ENCODE data around the gene SYNE2. TPM values are rescaled to one million over a fixed set of nuclear protein-coding genes. Genes with fewer than 3 reads are reported as not detected.
"Not testable (repeated sequence)": the region's sequence is repeated elsewhere in the genome, so short reads cannot be mapped to it uniquely, and the experiment has no call there.

SYNE2 gene
- total RNA-seq = 13.4 and 15.8 TPM in 2 replicates

- peak; percentile 12 for TF ChIP-seq CTCF (IDR thresholded peaks at IDR 0.05; ENCODE audit: insufficient read depth, low read depth, low read length)
- DNase-seq (ENCODE audit: low read depth) = peak; percentile 70
- H3K4me3 ChIP-seq (ENCODE audit: low read depth, low read length) = peak within 1 kb of the TSS; percentile 68
Measured at GRCh38 chr14:63852817-63853731, at the start of gene SYNE2. Gene SYNE2 (plus strand): TSS chr14:63853004. CDS start chr14:63909149, 56,145 bp downstream.

GRCh38 chr14:63803221-63803791 is 49.5 kb upstream of the SYNE2 start:
- not testable (repeated sequence) for H3K4me3 ChIP-seq (ENCODE audit: low read depth, low read length); DNase-seq (ENCODE audit: low read depth)

DNA sequence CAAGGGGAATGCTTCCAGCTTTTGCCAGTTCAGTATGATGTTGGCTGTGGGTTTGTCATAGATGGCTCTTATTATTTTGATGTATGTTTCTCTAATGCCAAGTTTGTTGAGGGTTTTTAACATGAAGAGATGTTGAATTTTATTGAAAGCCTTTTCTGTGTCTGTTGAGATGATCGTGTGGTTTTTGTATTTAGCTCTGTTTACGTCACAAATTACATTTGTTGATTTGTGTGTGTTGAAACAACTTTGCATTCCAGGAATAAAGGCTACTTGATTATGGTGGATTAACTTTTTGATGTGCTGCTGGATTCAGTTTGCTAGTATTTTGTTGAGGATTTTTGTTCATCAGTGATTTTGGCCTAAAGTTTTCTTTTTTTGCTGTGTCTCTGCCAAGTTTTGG is 46.7 kb upstream of the SYNE2 start:
- peak; percentile 7 for DNase-seq (ENCODE audit: low read depth)
- not testable (repeated sequence) for H3K4me3 ChIP-seq (ENCODE audit: low read depth, low read length)

DNA sequence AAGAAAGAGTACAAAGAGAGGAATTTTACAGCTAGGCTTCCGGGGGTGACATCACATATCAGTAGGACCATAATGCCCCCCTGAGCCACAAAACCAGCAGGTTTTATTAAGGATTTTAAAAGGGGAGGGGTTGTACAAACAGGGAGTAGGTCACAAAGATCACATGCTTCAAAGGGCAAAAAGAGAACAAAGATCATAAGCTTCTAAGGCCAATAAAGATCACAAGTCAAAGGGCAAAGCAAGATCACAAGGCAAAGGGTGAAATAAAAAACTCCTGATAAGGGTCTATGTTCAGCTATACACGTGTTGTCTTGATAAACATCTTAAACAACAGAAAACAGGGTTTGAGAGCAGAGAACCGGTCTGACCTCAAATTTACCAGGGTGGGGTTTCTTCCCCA is 41.1 kb upstream of the SYNE2 start:
- H3K4me3 ChIP-seq (ENCODE audit: low read depth, low read length); DNase-seq (ENCODE audit: low read depth): not testable (repeated sequence)

DNA sequence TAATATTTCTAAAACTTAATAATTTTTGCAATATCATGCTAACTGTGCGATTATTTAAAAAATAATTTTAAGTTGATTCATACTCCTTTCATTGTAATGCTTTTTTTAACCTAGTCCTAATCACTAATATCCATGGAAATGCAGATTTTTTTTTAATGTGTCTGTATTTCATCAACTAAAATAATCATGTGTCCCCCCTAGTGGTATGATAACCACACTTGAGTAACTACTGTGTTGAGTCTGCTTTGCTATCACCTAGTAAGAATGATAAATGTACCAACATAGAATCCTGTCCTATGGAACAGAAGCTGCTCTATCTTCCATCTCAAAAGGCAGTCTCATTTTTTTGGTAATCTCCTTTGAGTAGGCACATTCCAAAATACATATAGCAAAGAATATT is 19.1 kb upstream of the SYNE2 start:
- no peak overlapping the region for H3K4me3 ChIP-seq (ENCODE audit: low read depth, low read length)
- DNase-seq (ENCODE audit: low read depth) = no peak

DNA sequence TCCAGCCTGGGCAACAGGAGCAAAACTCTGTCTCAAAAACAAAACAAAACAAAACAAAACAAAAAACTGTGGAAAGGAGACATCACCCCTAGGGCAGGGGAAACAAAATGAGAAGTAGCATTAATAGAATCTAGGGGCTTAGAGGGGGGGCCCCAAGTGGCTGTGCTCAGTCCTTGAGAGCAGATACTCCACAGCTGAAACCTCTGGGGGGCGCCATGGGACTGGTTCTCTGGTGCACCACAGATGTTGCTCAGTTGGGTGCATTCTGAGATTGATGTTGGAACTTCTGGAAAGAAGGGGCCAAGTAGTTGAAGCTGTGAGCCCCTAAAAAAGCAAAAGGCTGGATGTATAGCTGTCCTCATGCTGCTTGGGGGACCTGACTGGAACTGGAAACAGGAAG is 11.8 kb upstream of the SYNE2 start:
- TF ChIP-seq CTCF (IDR thresholded peaks at IDR 0.05; ENCODE audit: insufficient read depth, low read depth, low read length) = peak; percentile 47
- H3K4me3 ChIP-seq (ENCODE audit: low read depth, low read length) = no peak overlapping the region
- DNase-seq (ENCODE audit: low read depth) = peak; percentile 18

More for the DNA sequence above, 19.1 kb upstream of the SYNE2 start:
- peak; percentile 7 for TF ChIP-seq CTCF (IDR thresholded peaks at IDR 0.05; ENCODE audit: insufficient read depth, low read depth, low read length)

- H3K4me3 ChIP-seq (ENCODE audit: low read depth, low read length) = no peak overlapping the region
- no peak for DNase-seq (ENCODE audit: low read depth)
- no peak for TF ChIP-seq CTCF (IDR thresholded peaks at IDR 0.05; ENCODE audit: insufficient read depth, low read depth, low read length)
Measured at GRCh38 chr14:63843796-63844195, 9.0 kb upstream of the SYNE2 start.

GRCh38 chr14:63848890-63849289 is 3.9 kb upstream of the SYNE2 start:
- no peak for TF ChIP-seq CTCF (IDR thresholded peaks at IDR 0.05; ENCODE audit: insufficient read depth, low read depth, low read length)
- DNase-seq (ENCODE audit: low read depth) = no peak
- no peak overlapping the region for H3K4me3 ChIP-seq (ENCODE audit: low read depth, low read length)
